ENCODE data around the gene C3orf85. TPM values are rescaled to one million over a fixed set of nuclear protein-coding genes. Genes with fewer than 3 reads are reported as not detected.

The C3orf85 gene
- total RNA-seq, 2 donors from 2014 or later: not detected

DNA sequence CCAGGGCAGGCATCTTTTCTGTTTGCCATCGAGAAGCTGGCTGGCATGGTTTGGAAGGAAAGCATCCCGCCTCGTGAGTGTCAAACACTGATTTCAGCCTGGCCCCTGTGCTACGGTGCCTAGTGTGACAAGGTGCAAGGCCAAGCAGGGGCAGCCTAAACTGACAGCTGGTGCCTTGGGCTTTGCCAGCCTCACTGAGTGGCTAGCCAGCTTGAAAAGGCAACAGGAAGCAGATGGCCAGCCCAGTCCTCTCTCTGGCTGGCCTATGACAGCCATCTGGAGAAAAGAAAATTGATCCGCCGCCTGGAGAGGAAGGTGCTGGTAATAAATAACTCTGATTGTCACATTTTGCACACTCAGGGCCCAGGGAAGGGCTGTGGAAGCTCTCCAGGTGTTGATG lies 52.2 kb downstream of the C3orf85 start:
- WGBS: 70% methylated on average over 6 of the region's 6 CpGs
- H3K27ac ChIP-seq: no peak overlapping the region
- no peaks in the 10 kb centered on the region for H3K36me3 ChIP-seq
- H3K27me3 ChIP-seq (replicated peaks; ENCODE audit: insufficient read depth): no peaks in the 10 kb centered on the region
- TF ChIP-seq, protein P1, sequence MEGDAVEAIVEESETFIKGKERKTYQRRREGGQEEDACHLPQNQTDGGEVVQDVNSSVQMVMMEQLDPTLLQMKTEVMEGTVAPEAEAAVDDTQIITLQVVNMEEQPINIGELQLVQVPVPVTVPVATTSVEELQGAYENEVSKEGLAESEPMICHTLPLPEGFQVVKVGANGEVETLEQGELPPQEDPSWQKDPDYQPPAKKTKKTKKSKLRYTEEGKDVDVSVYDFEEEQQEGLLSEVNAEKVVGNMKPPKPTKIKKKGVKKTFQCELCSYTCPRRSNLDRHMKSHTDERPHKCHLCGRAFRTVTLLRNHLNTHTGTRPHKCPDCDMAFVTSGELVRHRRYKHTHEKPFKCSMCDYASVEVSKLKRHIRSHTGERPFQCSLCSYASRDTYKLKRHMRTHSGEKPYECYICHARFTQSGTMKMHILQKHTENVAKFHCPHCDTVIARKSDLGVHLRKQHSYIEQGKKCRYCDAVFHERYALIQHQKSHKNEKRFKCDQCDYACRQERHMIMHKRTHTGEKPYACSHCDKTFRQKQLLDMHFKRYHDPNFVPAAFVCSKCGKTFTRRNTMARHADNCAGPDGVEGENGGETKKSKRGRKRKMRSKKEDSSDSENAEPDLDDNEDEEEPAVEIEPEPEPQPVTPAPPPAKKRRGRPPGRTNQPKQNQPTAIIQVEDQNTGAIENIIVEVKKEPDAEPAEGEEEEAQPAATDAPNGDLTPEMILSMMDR (IDR thresholded peaks at IDR 0.05): no peak
- TF ChIP-seq POLR2A (IDR thresholded peaks at IDR 0.05): no peak
- no peak for TF ChIP-seq POLR2AphosphoS5 (IDR thresholded peaks at IDR 0.05)
- no peaks in the 10 kb centered on the region for H3K4me1 ChIP-seq (replicated peaks)
- no peaks in the 10 kb centered on the region for H3K9me3 ChIP-seq
- intact Hi-C loops (cut with DNase I): no loop called here
- DNase-seq (ENCODE audit: low spot score): no peak
- no peak overlapping the region for H3K4me3 ChIP-seq

DNA sequence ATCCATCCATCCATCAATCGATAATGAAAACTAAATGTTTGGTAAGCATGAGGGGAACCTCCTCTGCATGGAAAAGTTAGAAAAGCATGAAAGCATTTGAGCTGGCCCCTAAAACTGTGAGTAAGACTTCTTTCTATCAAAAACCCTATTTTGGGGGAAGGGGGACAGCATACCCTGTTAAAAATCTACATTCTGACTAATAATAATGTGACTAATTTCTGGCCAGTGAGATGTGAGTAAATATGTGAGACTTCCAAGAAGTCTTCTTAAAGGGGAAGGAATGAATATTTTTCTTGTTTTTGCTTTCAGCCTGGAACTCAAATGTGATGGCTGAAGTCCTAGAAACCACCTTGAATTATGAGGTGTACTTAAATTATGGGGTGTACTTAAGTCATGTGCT lies 54.9 kb downstream of the C3orf85 start:
- H3K4me3 ChIP-seq: no peak overlapping the region
- 93% methylated on average over 1 of the region's 1 CpG for WGBS

DNA sequence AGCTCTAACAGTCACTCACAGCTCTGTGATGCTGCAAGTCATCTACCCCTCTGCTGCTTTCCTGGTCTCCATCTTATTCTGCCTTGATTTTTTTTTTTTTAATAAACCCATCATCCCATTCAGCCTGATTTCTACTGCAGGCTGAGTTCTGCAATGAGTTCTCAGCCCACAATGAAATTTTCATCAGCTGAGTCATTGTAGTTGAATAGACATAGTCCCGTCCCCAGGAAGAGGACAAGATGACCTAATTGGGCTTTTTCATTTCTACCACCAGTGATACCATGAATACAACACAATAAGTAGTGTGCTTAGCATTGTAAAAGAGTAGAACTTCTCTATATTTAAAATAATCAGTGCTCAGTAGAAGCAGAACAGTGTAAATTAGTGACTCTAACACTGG lies 59.3 kb downstream of the C3orf85 start:
- Histone ChIP-seq H3K4me1 (replicated peaks) (no peaks in the 10 kb centered on the region), H3K27ac (no peak overlapping the region), H3K27me3 (replicated peaks; ENCODE audit: insufficient read depth) (no peaks in the 10 kb centered on the region), H3K36me3 (no peaks in the 10 kb centered on the region), H3K4me3 (no peak overlapping the region), H3K9me3 (no peaks in the 10 kb centered on the region)
- WGBS: 53% methylated on average over 1 of the region's 1 CpG
- no peak for DNase-seq (ENCODE audit: low spot score)
- intact Hi-C loops (cut with DNase I): no loop called here
- TF ChIP-seq POLR2AphosphoS5 (IDR thresholded peaks at IDR 0.05) (no peak), POLR2A (IDR thresholded peaks at IDR 0.05) (no peak)
- TF ChIP-seq, protein P1 (IDR thresholded peaks at IDR 0.05): no peak

More for the DNA sequence above, 54.9 kb downstream of the C3orf85 start:
- intact Hi-C loops (cut with DNase I): no loop called here
- no peak overlapping the region for H3K27ac ChIP-seq
- H3K9me3 ChIP-seq: no peaks in the 10 kb centered on the region
- H3K27me3 ChIP-seq (replicated peaks; ENCODE audit: insufficient read depth): no peaks in the 10 kb centered on the region
- TF ChIP-seq POLR2AphosphoS5 (IDR thresholded peaks at IDR 0.05) (no peak), POLR2A (IDR thresholded peaks at IDR 0.05) (no peak)
- TF ChIP-seq, protein P1 (IDR thresholded peaks at IDR 0.05): no peak
- no peaks in the 10 kb centered on the region for H3K4me1 ChIP-seq (replicated peaks)
- DNase-seq (ENCODE audit: low spot score): no peak
- H3K36me3 ChIP-seq: no peaks in the 10 kb centered on the region

Other genes starting within 250 kb of the C3orf85 start
- gene GUCA1C, start 182.8 kb upstream of the C3orf85 start, total RNA-seq: not detected
- gene MORC1, start 18.6 kb upstream of the C3orf85 start, total RNA-seq: 1 to 10 TPM in 1 of 2 donors, not detected in 1; 6.6 TPM
- gene DPPA2, start 179.8 kb downstream of the C3orf85 start, total RNA-seq: 1 to 10 TPM in 1 of 2 donors, not detected in 1; 2.1 TPM
- gene DPPA4, start 200.8 kb downstream of the C3orf85 start, total RNA-seq: 1 to 10 TPM in 1 of 2 donors, not detected in 1; 9.3 TPM

Measured in prostate gland (tissue), 2 donors.